Panc1 (cell line): Measurements from ENCODE around the gene CXCL16.

ENCODE experiments used
- POLR2AphosphoS5 ChIP-seq: IDR thresholded peaks from 2 replicates; pipeline ENCODE4 v1.6.1; 2012; ENCODE audit warnings: mild to moderate bottlenecking, low read depth, low read length, moderate library complexity
- SIN3A ChIP-seq: IDR thresholded peaks from 2 replicates; pipeline ENCODE4 v1.6.1; 2012; ENCODE audit warnings: low read depth, mild to moderate bottlenecking, low read length, moderate library complexity, borderline replicate concordance; ENCODE audit not compliant: insufficient read depth
- TCF7L2 ChIP-seq: IDR thresholded peaks from 2 replicates; pipeline ENCODE4 v1.6.1; 2011; ENCODE audit warnings: mild to moderate bottlenecking, low read depth, low read length, inconsistent platforms
- TF ChIP-seq, protein P1 (sequence below): fragments of 450-650 bp; IDR thresholded peaks from 2 replicates; pipeline ENCODE4 v1.5.1; 2017; ENCODE audit warnings: mild to moderate bottlenecking
- TF ChIP-seq, protein P2 (sequence below), 2 experiments: IDR thresholded peaks; 2 replicates each; pipeline ENCODE4 v1.6.1; 2011 to 2012; ENCODE audit warnings: low read depth in 2 of 2, control low read depth in 1 of 2, low read length in 1 of 2, mild to moderate bottlenecking in 1 of 2, moderate library complexity in 1 of 2; ENCODE audit not compliant: insufficient read depth in 1 of 2

- TF ChIP-seq, protein P1, sequence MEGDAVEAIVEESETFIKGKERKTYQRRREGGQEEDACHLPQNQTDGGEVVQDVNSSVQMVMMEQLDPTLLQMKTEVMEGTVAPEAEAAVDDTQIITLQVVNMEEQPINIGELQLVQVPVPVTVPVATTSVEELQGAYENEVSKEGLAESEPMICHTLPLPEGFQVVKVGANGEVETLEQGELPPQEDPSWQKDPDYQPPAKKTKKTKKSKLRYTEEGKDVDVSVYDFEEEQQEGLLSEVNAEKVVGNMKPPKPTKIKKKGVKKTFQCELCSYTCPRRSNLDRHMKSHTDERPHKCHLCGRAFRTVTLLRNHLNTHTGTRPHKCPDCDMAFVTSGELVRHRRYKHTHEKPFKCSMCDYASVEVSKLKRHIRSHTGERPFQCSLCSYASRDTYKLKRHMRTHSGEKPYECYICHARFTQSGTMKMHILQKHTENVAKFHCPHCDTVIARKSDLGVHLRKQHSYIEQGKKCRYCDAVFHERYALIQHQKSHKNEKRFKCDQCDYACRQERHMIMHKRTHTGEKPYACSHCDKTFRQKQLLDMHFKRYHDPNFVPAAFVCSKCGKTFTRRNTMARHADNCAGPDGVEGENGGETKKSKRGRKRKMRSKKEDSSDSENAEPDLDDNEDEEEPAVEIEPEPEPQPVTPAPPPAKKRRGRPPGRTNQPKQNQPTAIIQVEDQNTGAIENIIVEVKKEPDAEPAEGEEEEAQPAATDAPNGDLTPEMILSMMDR: no peak
- TF ChIP-seq POLR2AphosphoS5 (no peak), SIN3A (no peak), TCF7L2 (no peak)
- TF ChIP-seq, protein P2, sequence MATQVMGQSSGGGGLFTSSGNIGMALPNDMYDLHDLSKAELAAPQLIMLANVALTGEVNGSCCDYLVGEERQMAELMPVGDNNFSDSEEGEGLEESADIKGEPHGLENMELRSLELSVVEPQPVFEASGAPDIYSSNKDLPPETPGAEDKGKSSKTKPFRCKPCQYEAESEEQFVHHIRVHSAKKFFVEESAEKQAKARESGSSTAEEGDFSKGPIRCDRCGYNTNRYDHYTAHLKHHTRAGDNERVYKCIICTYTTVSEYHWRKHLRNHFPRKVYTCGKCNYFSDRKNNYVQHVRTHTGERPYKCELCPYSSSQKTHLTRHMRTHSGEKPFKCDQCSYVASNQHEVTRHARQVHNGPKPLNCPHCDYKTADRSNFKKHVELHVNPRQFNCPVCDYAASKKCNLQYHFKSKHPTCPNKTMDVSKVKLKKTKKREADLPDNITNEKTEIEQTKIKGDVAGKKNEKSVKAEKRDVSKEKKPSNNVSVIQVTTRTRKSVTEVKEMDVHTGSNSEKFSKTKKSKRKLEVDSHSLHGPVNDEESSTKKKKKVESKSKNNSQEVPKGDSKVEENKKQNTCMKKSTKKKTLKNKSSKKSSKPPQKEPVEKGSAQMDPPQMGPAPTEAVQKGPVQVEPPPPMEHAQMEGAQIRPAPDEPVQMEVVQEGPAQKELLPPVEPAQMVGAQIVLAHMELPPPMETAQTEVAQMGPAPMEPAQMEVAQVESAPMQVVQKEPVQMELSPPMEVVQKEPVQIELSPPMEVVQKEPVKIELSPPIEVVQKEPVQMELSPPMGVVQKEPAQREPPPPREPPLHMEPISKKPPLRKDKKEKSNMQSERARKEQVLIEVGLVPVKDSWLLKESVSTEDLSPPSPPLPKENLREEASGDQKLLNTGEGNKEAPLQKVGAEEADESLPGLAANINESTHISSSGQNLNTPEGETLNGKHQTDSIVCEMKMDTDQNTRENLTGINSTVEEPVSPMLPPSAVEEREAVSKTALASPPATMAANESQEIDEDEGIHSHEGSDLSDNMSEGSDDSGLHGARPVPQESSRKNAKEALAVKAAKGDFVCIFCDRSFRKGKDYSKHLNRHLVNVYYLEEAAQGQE (IDR thresholded peaks at IDR 0.05; ENCODE audit: insufficient read depth in 1 of 2, low read depth in 2 of 2, low read length in 1 of 2): no peak
Measured at GRCh38 chr17:4719684-4720221, 20.0 kb downstream of the CXCL16 start.
